Measurements from ENCODE around the gene MRPL10.

GRCh38 chr17:47810200-47810821 is 21.0 kb downstream of the MRPL10 start:
- no peak for TF ChIP-seq CTCF (conservative IDR thresholded peaks at IDR 0.05; ENCODE audit: low read depth in 2 of 2)
- no peak for TF ChIP-seq EZH2phosphoT487 (IDR thresholded peaks at IDR 0.05; ENCODE audit: unreplicated experiment)
- no peak for TF ChIP-seq EZH2 (IDR thresholded peaks at IDR 0.05; ENCODE audit: low read depth, unreplicated experiment)
- no peak for TF ChIP-seq REST (IDR thresholded peaks at IDR 0.05; ENCODE audit: unreplicated experiment)
- no peak for TF ChIP-seq POLR2AphosphoS5 (IDR thresholded peaks at IDR 0.05; ENCODE audit: low read depth)

Data from GM23338 (cell line).